B cell (primary cell): ENCODE results near the gene ZNF277. TPM values are rescaled to one million over a fixed set of nuclear protein-coding genes. Genes with fewer than 3 reads are reported as not detected.

Experiments
- ATAC-seq: fragments of 200-7000 bp; cut with Tn5 transposase; one replicate; pipeline ENCODE4 v1.10.0; 2021; ENCODE audit warnings: low read depth, mild to moderate bottlenecking, moderate number of reproducible peaks, moderate library complexity
- CTCF ChIA-PET: fragments of 350-600 bp; sonication (Branson Sonifier 250); formaldehyde crosslinking; loops from one replicate; lab custom pipeline; 2021; ENCODE audit warnings: antibody characterized with exemption, inconsistent platforms; lab: Charles Lee
- POLR2A ChIA-PET: fragments of 350-600 bp; sonication (Branson Sonifier 250); formaldehyde crosslinking; loops from one replicate; lab custom pipeline; 2021; ENCODE audit warnings: antibody characterized with exemption; lab: Charles Lee
- DNase-seq: peaks from one replicate; pipeline ENCODE4 v3.0.0; 2013
- H2AFZ ChIP-seq: 2 replicates; pipeline ENCODE4 v1.6.1; 2012; ENCODE audit warnings: mild to moderate bottlenecking, low read depth, low read length; ENCODE audit not compliant: insufficient read depth, poor library complexity, severe bottlenecking
- H3K27ac ChIP-seq, 2 donors: 1 replicate in 1 of 2; 2 replicates in 1 of 2; pipeline ENCODE4 v1.5.1; 2012 to 2013; ENCODE audit warnings: low read length in 2 of 2, mild to moderate bottlenecking in 2 of 2, moderate library complexity in 1 of 2
- H3K27me3 ChIP-seq, 4 experiments: fragments of 200-600 bp in 1 of 4; sonication (generic) in 1 of 4; replicated peaks in 1 of 4; 1 replicate in 2 of 4; 2 replicates in 2 of 4; pipeline versions ENCODE4 v1.6.1 to v1.7.0; 2013 to 2016; ENCODE audit warnings: low read length in 3 of 4, mild to moderate bottlenecking in 2 of 4, mixed read lengths in 1 of 4, moderate library complexity in 1 of 4; ENCODE audit not compliant: insufficient read depth in 4 of 4, control insufficient read depth in 3 of 4; ENCODE audit errors: control extremely low read depth in 1 of 4
- H3K36me3 ChIP-seq, 2 experiments: replicated peaks in 1 of 2; 1 replicate in 1 of 2; 2 replicates in 1 of 2; pipeline versions ENCODE4 v1.6.1 to v1.7.1; 2013; ENCODE audit warnings: low read length in 1 of 2; ENCODE audit not compliant: insufficient read depth in 2 of 2, control insufficient read depth in 1 of 2; ENCODE audit errors: control extremely low read depth in 1 of 2, extremely low read depth in 1 of 2
- H3K4me1 ChIP-seq, 2 donors: fragments of 200-600 bp in 1 of 2; sonication (generic) in 1 of 2; 1 replicate in 1 of 2; 2 replicates in 1 of 2; pipeline versions ENCODE4 v1.5.1 to v1.6.1; 2013 to 2017; ENCODE audit warnings: low read length in 2 of 2; ENCODE audit not compliant: control insufficient read depth in 2 of 2, insufficient read depth in 2 of 2
- H3K4me2 ChIP-seq: replicated peaks from 2 replicates; pipeline ENCODE3; 2012; ENCODE audit warnings: mild to moderate bottlenecking, low read depth, low read length; ENCODE audit not compliant: poor library complexity, severe bottlenecking
- H3K4me3 ChIP-seq, 5 experiments: fragments of 200-600 bp in 1 of 5; sonication (generic) in 1 of 5; 1 replicate in 3 of 5; 2 replicates in 2 of 5; pipeline versions ENCODE4 v1.5.1 to v1.7.0; 2011 to 2016; ENCODE audit warnings: low read length in 4 of 5, mild to moderate bottlenecking in 4 of 5, low read depth in 2 of 5, control low read depth in 1 of 5, moderate library complexity in 1 of 5; ENCODE audit not compliant: insufficient read depth in 1 of 5; ENCODE audit errors: control extremely low read depth in 1 of 5, extremely low read depth in 1 of 5
- H3K79me2 ChIP-seq: fragments of 200-600 bp; sonication (generic); one replicate; pipeline ENCODE4 v1.6.0; 2016; ENCODE audit warnings: low read length; ENCODE audit not compliant: control insufficient read depth, insufficient read depth
- H3K9ac ChIP-seq: fragments of 200-600 bp; sonication (generic); 2 replicates; pipeline ENCODE4 v1.6.1; 2017; ENCODE audit warnings: mild to moderate bottlenecking, low read length, moderate library complexity
- H3K9me3 ChIP-seq, 3 donors: one replicate each; pipeline versions ENCODE4 v1.6.1 to v1.7.1; 2013; ENCODE audit warnings: low read length in 2 of 3; ENCODE audit not compliant: control insufficient read depth in 2 of 3, insufficient read depth in 1 of 3; ENCODE audit errors: control extremely low read depth in 1 of 3
- H4K20me1 ChIP-seq: 2 replicates; pipeline ENCODE4 v1.6.0; 2012; ENCODE audit warnings: mild to moderate bottlenecking, low read length; ENCODE audit not compliant: insufficient read depth, control insufficient read depth, poor library complexity, severe bottlenecking
- H3K27ac Mint-ChIP-seq: one replicate; pipeline ENCODE4 v1.8.0; 2021; ENCODE audit warnings: mixed read lengths
- H3K27me3 Mint-ChIP-seq: one replicate; pipeline ENCODE4 v1.8.0; 2021; ENCODE audit warnings: mixed read lengths
- H3K4me1 Mint-ChIP-seq: one replicate; pipeline ENCODE4 v1.8.0; 2021; ENCODE audit warnings: mixed read lengths
- H3K4me3 Mint-ChIP-seq: one replicate; pipeline ENCODE4 v1.8.0; 2021; ENCODE audit warnings: mixed read lengths
- H3K9me3 Mint-ChIP-seq: one replicate; pipeline ENCODE4 v1.8.0; 2022; ENCODE audit warnings: mixed read lengths; ENCODE audit not compliant: insufficient read depth
- CTCF ChIP-seq: fragments of 200-600 bp; IDR thresholded peaks from one replicate; pipeline ENCODE4 v1.8.0; 2022; ENCODE audit warnings: antibody characterized with exemption, mild to moderate bottlenecking
- EZH2 ChIP-seq: IDR thresholded peaks from 2 replicates; pipeline ENCODE4 v1.6.1; 2012; ENCODE audit warnings: borderline replicate concordance, low read depth, mild to moderate bottlenecking, moderate library complexity, low read length; ENCODE audit not compliant: insufficient read depth, poor library complexity, severe bottlenecking
- WGBS: methylation state at CpG from one replicate; pipeline ENCODE4 v1.1.5; 2013; ENCODE audit warnings: missing lambda C conversion rate; ENCODE audit not compliant: insufficient coverage; 5-methylcytosine and 5-hydroxymethylcytosine counted together
- intact Hi-C: fragments of 100-400 bp; cut with micrococcal nuclease; formaldehyde crosslinking; loops from one replicate; pipeline ENCODE4 v1.10.0; 2022
- polyA plus RNA-seq: library from polyadenylated mRNA; depleted of rRNA; stranded (reverse); fragments of >200 nt; gene quantifications from 2 replicates; pipeline ENCODE4 v1.2.3, GENCODE V29; 2012
- total RNA-seq, 2 donors: library from RNA; stranded (reverse); fragments of 120-200 nt in 1 of 2; gene quantifications; 1 replicate in 1 of 2; 2 replicates in 1 of 2; pipeline versions ENCODE4 v1.2.3 to v1.2.4, GENCODE V29; 2013 to 2022

ZNF277 gene
- total and polyA plus RNA-seq, 2 donors (not counting 1 experiment from before 2014, with no cell fraction given) = 9.5 to 18.6 TPM

GRCh38 chr7:112226701-112227276, 20.3 kb downstream of the ZNF277 start:
- Histone ChIP-seq H4K20me1 (peaks cover 30% of the 10 kb centered on the region), H3K4me3 (no peak overlapping the region), H3K9ac (no peak overlapping the region)

DNA sequence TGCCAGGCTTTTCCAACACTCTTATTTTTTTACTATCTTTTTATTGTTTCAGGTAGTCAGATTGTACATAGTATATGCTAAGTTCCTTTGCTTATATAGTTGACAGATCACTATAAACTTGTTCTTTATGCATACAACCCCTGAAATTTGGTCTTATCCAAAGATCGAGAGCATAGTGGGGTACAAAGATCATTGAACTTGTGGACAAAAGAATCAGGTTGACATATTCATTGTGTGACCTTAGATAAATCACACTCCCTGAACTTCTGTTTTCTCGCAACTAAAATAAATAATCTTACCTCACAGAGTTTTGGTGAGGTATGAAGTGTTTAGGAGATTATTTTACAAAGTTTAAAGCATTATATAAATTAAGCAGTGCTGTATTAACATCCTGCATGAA, 22.1 kb downstream of the ZNF277 start:
- CTCF ChIA-PET = no interaction called here
- peaks cover 15% of the 10 kb centered on the region for H4K20me1 ChIP-seq

More at GRCh38 chr7:112226701-112227276, 20.3 kb downstream of the ZNF277 start:
- H3K36me3 ChIP-seq = no peaks in the 10 kb centered on the region
- no peak overlapping the region for H3K27ac Mint-ChIP-seq
- H3K27me3 ChIP-seq = no peaks in the 10 kb centered on the region
- TF ChIP-seq EZH2 = no peak
- no peak for TF ChIP-seq CTCF
- intact Hi-C loops = no loop called here
- peaks cover 59% of the 10 kb centered on the region for H3K79me2 ChIP-seq
- H3K27ac ChIP-seq = no peak overlapping the region
- ATAC-seq (no peak), DNase-seq (no peak)
- H3K4me3 Mint-ChIP-seq = no peak overlapping the region
- POLR2A ChIA-PET = no interaction called here
- H3K9me3 ChIP-seq = no peaks in the 10 kb centered on the region
- CTCF ChIA-PET = no interaction called here
- no peaks in the 10 kb centered on the region for H3K27me3 Mint-ChIP-seq
- WGBS = no CpG with 5 or more reads among the region's 4 CpGs
- no peak overlapping the region for H3K4me2 ChIP-seq
- H2AFZ ChIP-seq = no peak overlapping the region
- H3K4me1 ChIP-seq = no peaks in the 10 kb centered on the region
- H3K4me1 Mint-ChIP-seq = peaks cover 17% of the 10 kb centered on the region
- H3K9me3 Mint-ChIP-seq = no peaks in the 10 kb centered on the region

More for the DNA sequence above, 22.1 kb downstream of the ZNF277 start:
- Histone ChIP-seq H3K4me1 (no peaks in the 10 kb centered on the region), H3K4me2 (no peak overlapping the region), H3K36me3 (no peaks in the 10 kb centered on the region), H3K9ac (no peak overlapping the region), H3K27ac (no peak overlapping the region), H3K4me3 (no peak overlapping the region), H3K27me3 (no peaks in the 10 kb centered on the region), H2AFZ (no peak overlapping the region), H3K9me3 (no peaks in the 10 kb centered on the region), H3K79me2 (peaks cover 56% of the 10 kb centered on the region)
- intact Hi-C loops = no loop called here
- Mint-ChIP-seq H3K4me3 (no peak overlapping the region), H3K27ac (no peak overlapping the region), H3K27me3 (no peaks in the 10 kb centered on the region), H3K9me3 (no peaks in the 10 kb centered on the region), H3K4me1 (peaks cover 19% of the 10 kb centered on the region)
- DNase-seq (no peak), ATAC-seq (no peak)
- POLR2A ChIA-PET = no interaction called here
- no CpG with 5 or more reads among the region's 2 CpGs for WGBS
- TF ChIP-seq EZH2 = no peak
- no peak for TF ChIP-seq CTCF
